NCI-H2029 (cell line): ENCODE results near the gene SPOPL.

Experiments
- DNase-seq: peaks from one replicate; lab custom pipeline; 2025; lab: John Stamatoyannopoulos, UW

SPOPL gene

GRCh38 chr2:138601458-138602165, 100.0 kb downstream of the SPOPL start:
- no peak for DNase-seq

GRCh38 chr2:138602166-138602460, 100.5 kb downstream of the SPOPL start:
- DNase-seq = peak; percentile 75

GRCh38 chr2:138607746-138608145, 106.2 kb downstream of the SPOPL start:
- DNase-seq = no peak

- DNase-seq = no peak
Observed at GRCh38 chr2:138609446-138609845, 107.9 kb downstream of the SPOPL start.

- no peak for DNase-seq
Observed at GRCh38 chr2:138610201-138610953, 108.8 kb downstream of the SPOPL start.

GRCh38 chr2:138615257-138615656, 113.7 kb downstream of the SPOPL start:
- DNase-seq = no peak

GRCh38 chr2:138617026-138617425, 115.5 kb downstream of the SPOPL start:
- DNase-seq = no peak

GRCh38 chr2:138618971-138619370, 117.4 kb downstream of the SPOPL start:
- no peak for DNase-seq

- no peak for DNase-seq
Observed at GRCh38 chr2:138620431-138620830, 118.9 kb downstream of the SPOPL start.

GRCh38 chr2:138621139-138621538, 119.6 kb downstream of the SPOPL start:
- DNase-seq = no peak

- no peak for DNase-seq
Observed at GRCh38 chr2:138622613-138623012, 121.0 kb downstream of the SPOPL start.
